Activated T-cell treated with anti-CD3 and anti-CD28 coated beads for 48 hours (primary cell): Measurements from ENCODE around the gene TIMP1.
"Not testable (repeated sequence)": the region's sequence is repeated elsewhere in the genome, so short reads cannot be mapped to it uniquely, and the experiment has no call there.

Source experiments
- DNase-seq: peaks from one replicate; pipeline ENCODE4 v3.0.0-alpha.2; 2020; ENCODE audit warnings: low read depth

The TIMP1 gene

GRCh38 chrX:47603125-47603524 lies 20.9 kb downstream of the TIMP1 start:
- not testable (repeated sequence) for DNase-seq

- DNase-seq: no peak
These were observed 22.8 kb downstream of the TIMP1 start for GRCh38 chrX:47605024-47605423.

- no peak for DNase-seq
These were observed 24.9 kb downstream of the TIMP1 start for GRCh38 chrX:47607091-47607490.

- no peak for DNase-seq
These were observed 26.0 kb downstream of the TIMP1 start for GRCh38 chrX:47608130-47608810.

GRCh38 chrX:47610511-47610910 lies 28.3 kb downstream of the TIMP1 start:
- no peak for DNase-seq

GRCh38 chrX:47611489-47611888 lies 29.3 kb downstream of the TIMP1 start:
- no peak for DNase-seq

GRCh38 chrX:47611926-47612325 lies 29.7 kb downstream of the TIMP1 start:
- no peak for DNase-seq

GRCh38 chrX:47612418-47612817 lies 30.2 kb downstream of the TIMP1 start:
- DNase-seq: no peak

- DNase-seq: no peak
These were observed 30.8 kb downstream of the TIMP1 start for GRCh38 chrX:47613082-47613481.

- no peak for DNase-seq
These were observed 32.4 kb downstream of the TIMP1 start for GRCh38 chrX:47614618-47615017.

- DNase-seq: no peak
These were observed 36.8 kb downstream of the TIMP1 start for GRCh38 chrX:47618923-47619485.

- peak; percentile 75 for DNase-seq
These were observed 37.5 kb downstream of the TIMP1 start, which contains the start of gene SYN1 for GRCh38 chrX:47619486-47620302. Gene SYN1, minus strand, starts transcription at chrX:47619857. Its CDS starts 129 bp downstream, at chrX:47619728.

GRCh38 chrX:47620303-47620685 lies 38.1 kb downstream of the TIMP1 start:
- no peak for DNase-seq

GRCh38 chrX:47621851-47622250 lies 39.6 kb downstream of the TIMP1 start:
- no peak for DNase-seq

- DNase-seq: peak; percentile 25
These were observed 41.3 kb downstream of the TIMP1 start for GRCh38 chrX:47623540-47624027.

- DNase-seq: no peak
These were observed 43.1 kb downstream of the TIMP1 start for GRCh38 chrX:47625365-47625764.

GRCh38 chrX:47628982-47629381 lies 46.7 kb downstream of the TIMP1 start:
- DNase-seq: no peak

GRCh38 chrX:47629419-47630200 lies 47.4 kb downstream of the TIMP1 start, which contains the start of gene CFP:
Gene CFP, minus strand, starts transcription at chrX:47629930. Its CDS starts 86 bp downstream, at chrX:47629844.
- no peak for DNase-seq

- no peak for DNase-seq
These were observed 49.4 kb downstream of the TIMP1 start for GRCh38 chrX:47631676-47632075.

- DNase-seq: no peak
These were observed 50.4 kb downstream of the TIMP1 start for GRCh38 chrX:47632666-47633065.

- no peak for DNase-seq
These were observed 51.7 kb downstream of the TIMP1 start for GRCh38 chrX:47633689-47634590.
